Measurements from ENCODE around the gene COG5. TPM values are rescaled to one million over a fixed set of nuclear protein-coding genes. Genes with fewer than 3 reads are reported as not detected.

The COG5 gene
- total and polyA plus RNA-seq, 2 of the 8 experiments (the other 6 are each of a cell fraction or from before 2014, with no cell fraction given): 10.5 to 28.1 TPM

GRCh38 chr7:107386548-107387102 is 177.1 kb downstream of the COG5 start (continued):
- TF ChIP-seq CHD7 (IDR thresholded peaks at IDR 0.05; ENCODE audit: insufficient replicate concordance, low read length) (no peak), EP300 (IDR thresholded peaks at IDR 0.05; ENCODE audit: borderline replicate concordance in 1 of 2, low read depth in 2 of 2, low read length in 2 of 2) (no peak)
